Pancreas (tissue), 10 donors: Measurements from ENCODE around the gene EPHX1. TPM values are rescaled to one million over a fixed set of nuclear protein-coding genes. Genes with fewer than 3 reads are reported as not detected.
"Not testable (repeated sequence)": the region's sequence is repeated elsewhere in the genome, so short reads cannot be mapped to it uniquely, and the experiment has no call there.

Experiments used
- ATAC-seq, 4 donors: fragments of 200-7000 bp; cut with Tn5 transposase; one replicate each; pipeline versions ENCODE4 v1.8.0 to v1.9.1; 2020; ENCODE audit warnings: mild to moderate bottlenecking in 4 of 4, moderate library complexity in 4 of 4
- DNase-seq, 6 donors: peaks; one replicate each; pipeline ENCODE4 v3.0.0-alpha.2; 2020
- FAIRE-seq: peaks from 2 replicates; lab custom pipeline; 2012; peaks lifted over from hg19 to GRCh38; lab: Jason Lieb, UNC
- H3K27ac ChIP-seq, 4 donors: fragments of 200-600 bp; sonication (generic); 1 replicate in 3 of 4; 2 replicates in 1 of 4; pipeline versions ENCODE4 v1.5.0 to v1.8.0; 2020
- H3K27me3 ChIP-seq, 4 donors: fragments of 200-600 bp; one replicate each; pipeline ENCODE4 v1.8.0; 2021
- H3K36me3 ChIP-seq, 3 donors: fragments of 200-600 bp; sonication (generic) in 1 of 3; one replicate each; pipeline versions ENCODE4 v1.5.0 to v1.8.0; 2020 to 2021
- H3K4me1 ChIP-seq, 3 donors: fragments of 200-600 bp; one replicate each; pipeline ENCODE4 v1.8.0; 2021
- H3K4me3 ChIP-seq, 4 donors: fragments of 200-600 bp; sonication (generic) in 2 of 4; one replicate each; pipeline versions ENCODE4 v1.5.0 to v1.8.0; 2020 to 2021
- H3K9me3 ChIP-seq, 4 donors: fragments of 200-600 bp; one replicate each; pipeline ENCODE4 v1.8.0; 2021
- CTCF ChIP-seq, 4 donors: fragments of 200-600 bp; sonication (generic) in 3 of 4; IDR thresholded peaks; one replicate each; pipeline versions ENCODE4 v1.5.0 to v1.8.0; 2021; ENCODE audit warnings: antibody characterized with exemption in 4 of 4
- WGBS, 2 donors: extraction: QIAGEN DNeasy Blood & Tissue Kit; methylation state at CpG; one replicate each; pipeline ENCODE4 v1.1.7; 2013; 5-methylcytosine and 5-hydroxymethylcytosine counted together
- intact Hi-C, 3 donors: fragments of 100-400 bp; cut with DNase I; formaldehyde crosslinking; loops; one replicate each; pipeline versions ENCODE4 v1.11.1 to v1.14.2; 2022
- polyA plus RNA-seq, 2 donors: library from polyadenylated mRNA; stranded (reverse); fragments of 200-250 nt; gene quantifications; one replicate each; pipeline ENCODE4 v1.2.3, GENCODE V29; 2013
- total RNA-seq, 6 donors: library from RNA; stranded (reverse); fragmentation: NEBNext Ultra II Directional in 4 of 6; extraction: Animal tissue kit (Norgen Biotek cat#: 25700) in 4 of 6; gene quantifications; one replicate each; pipeline versions ENCODE4 v1.2.1 to v1.2.4, GENCODE V29; 2021 to 2023
- donor health status: healthy with polysubstance abuse.
- donor health status: DM: no; HTN: no; CAD: no; lungs with moderate emphysema.
- donor health status: DM: no; HTN: no; CAD: no.
- donor health status: control.
- donor health status: control.
- donor health status: Bipolar disorder and iron deficiency.
- donor health status: DM: yes; HTN: yes; CAD: no.
- donor health status: DM: no; HTN: no; CAD: no.
- donor health status: DM: no; HTN: no; CAD: no.
- donor health status: DM: yes; HTN: yes; CAD: no.

Gene EPHX1
- total and polyA plus RNA-seq, 8 donors = 26.1 to 168 (median 124) TPM

- intact Hi-C loops = loop anchor here in 1 of 3 donors (5.0 kb wide), 1 partner anchor 62 kb away; no protein-coding TSS in a partner anchor
- Histone ChIP-seq H3K4me3 (no peak overlapping the region), H3K9me3 (no peaks in the 10 kb centered on the region), H3K36me3 (peaks cover 0 to 18% (median 0%) of the 10 kb centered on the region in 3 donors), H3K4me1 (peaks cover 0 to 38% (median 17%) of the 10 kb centered on the region in 3 donors), H3K27me3 (no peaks in the 10 kb centered on the region), H3K27ac (no peak overlapping the region)
- no peak for FAIRE-seq
- no peak for DNase-seq
- no peak for ATAC-seq
- TF ChIP-seq CTCF (IDR thresholded peaks at IDR 0.05) = no peak
- 93 to 97% methylated on average over 1 of the region's 1 CpG for WGBS, 2 donors
These were observed 29.3 kb upstream of the EPHX1 start for GRCh38 chr1:225780630-225781029.

GRCh38 chr1:225789142-225789541, 20.8 kb upstream of the EPHX1 start:
- H3K4me1 ChIP-seq, H3K27ac ChIP-seq, DNase-seq, H3K4me3 ChIP-seq, H3K9me3 ChIP-seq, H3K27me3 ChIP-seq, intact Hi-C loops, ATAC-seq: not testable (repeated sequence)
- peak; percentile 54 for FAIRE-seq
- 73 to 85% methylated on average over 2 to 3 of the region's 3 CpGs for WGBS, 2 donors
- H3K36me3 ChIP-seq = peaks cover 0 to 52% (median 23%) of the 10 kb centered on the region in 3 donors

- DNase-seq (no peak), FAIRE-seq (no peak), ATAC-seq (no peak)
- Histone ChIP-seq H3K27me3 (no peaks in the 10 kb centered on the region), H3K9me3 (no peaks in the 10 kb centered on the region), H3K27ac (no peak overlapping the region), H3K4me1 (no peaks in the 10 kb centered on the region), H3K4me3 (no peak overlapping the region), H3K36me3 (peaks cover 0 to 7% (median 0%) of the 10 kb centered on the region in 3 donors)
- intact Hi-C loops = no loop called here
- 94 to 98% methylated on average over 4 of the region's 4 CpGs for WGBS, 2 donors
- no peak for TF ChIP-seq CTCF (IDR thresholded peaks at IDR 0.05)
These were observed 15.0 kb upstream of the EPHX1 start for GRCh38 chr1:225794954-225795353.

GRCh38 chr1:225796097-225796496, 13.8 kb upstream of the EPHX1 start:
- H3K9me3 ChIP-seq, FAIRE-seq, H3K27me3 ChIP-seq, intact Hi-C loops, DNase-seq, H3K4me3 ChIP-seq, H3K27ac ChIP-seq, ATAC-seq, H3K36me3 ChIP-seq, H3K4me1 ChIP-seq: not testable (repeated sequence)
- 98 to 99% methylated on average over 18 of the region's 18 CpGs for WGBS, 2 donors

GRCh38 chr1:225801146-225801545, 8.8 kb upstream of the EPHX1 start:
- not testable (repeated sequence) for FAIRE-seq
- WGBS, 2 donors = 90 to 95% methylated on average over 7 of the region's 7 CpGs

GRCh38 chr1:225806249-225806648, 3.7 kb upstream of the EPHX1 start:
- H3K27ac ChIP-seq = no peak overlapping the region
- 97 to 98% methylated on average over 1 of the region's 1 CpG for WGBS, 2 donors
- no peak overlapping the region for H3K4me3 ChIP-seq
- no peaks in the 10 kb centered on the region for H3K27me3 ChIP-seq
- intact Hi-C loops = no loop called here
- H3K9me3 ChIP-seq = no peaks in the 10 kb centered on the region
- no peaks in the 10 kb centered on the region for H3K4me1 ChIP-seq
- TF ChIP-seq CTCF (IDR thresholded peaks at IDR 0.05) = no peak
- FAIRE-seq (no peak), DNase-seq (no peak), ATAC-seq (no peak)
- H3K36me3 ChIP-seq = no peaks in the 10 kb centered on the region

More at GRCh38 chr1:225801146-225801545, 8.8 kb upstream of the EPHX1 start:
- DNase-seq, intact Hi-C loops, H3K27me3 ChIP-seq, H3K4me3 ChIP-seq, H3K9me3 ChIP-seq, H3K36me3 ChIP-seq, ATAC-seq, H3K27ac ChIP-seq, H3K4me1 ChIP-seq: not testable (repeated sequence)

- H3K9me3 ChIP-seq, H3K36me3 ChIP-seq, H3K4me1 ChIP-seq, H3K27ac ChIP-seq, DNase-seq, H3K27me3 ChIP-seq, FAIRE-seq, intact Hi-C loops, ATAC-seq, H3K4me3 ChIP-seq: not testable (repeated sequence)
- 89 to 96% methylated on average over 3 of the region's 3 CpGs for WGBS, 2 donors
These were observed 3.2 kb upstream of the EPHX1 start for GRCh38 chr1:225806736-225807135.
